Endothelial cell of umbilical vein (primary cell): ENCODE measurements around the gene NR1H4. TPM values are rescaled to one million over a fixed set of nuclear protein-coding genes. Genes with fewer than 3 reads are reported as not detected.

Source experiments
- BruUV-seq: library from RNA; stranded (reverse); fragments of 400-500 nt; replicated peaks from 2 replicates; lab custom pipeline; 2021; lab: Mats Ljungman, UMichigan
- CTCF ChIA-PET: fragments of 300-600, 350-600 bp; sonication (Branson Sonifier 250); formaldehyde crosslinking; loops from one replicate; lab custom pipeline; 2021; ENCODE audit warnings: antibody characterized with exemption, inconsistent platforms; lab: Charles Lee
- POLR2A ChIA-PET: fragments of 300-600, 350-600 bp; sonication (Branson Sonifier 250); formaldehyde crosslinking; loops from one replicate; lab custom pipeline; 2021; ENCODE audit warnings: antibody characterized with exemption, inconsistent platforms; lab: Charles Lee
- DNase-seq: peaks from one replicate; pipeline ENCODE4 v3.0.0-alpha.2; 2011; ENCODE audit warnings: low read depth, low spot score
- FAIRE-seq: peaks from 2 replicates; lab custom pipeline; 2011; peaks lifted over from hg19 to GRCh38; lab: Jason Lieb, UNC
- H2AFZ ChIP-seq: 2 replicates; pipeline ENCODE4 v1.6.0; 2012; ENCODE audit warnings: low read depth, low read length, control low read depth, inconsistent platforms
- H3K27ac ChIP-seq: 2 replicates; pipeline ENCODE4 v1.5.1; 2011; ENCODE audit warnings: low read depth, mild to moderate bottlenecking, control low read depth, low read length, moderate library complexity; ENCODE audit not compliant: insufficient read depth
- H3K27me3 ChIP-seq, 2 experiments: 2 replicates each; pipeline versions ENCODE4 v1.6.0 to v1.6.1; 2011; ENCODE audit warnings: low read length in 2 of 2, mixed read lengths in 1 of 2; ENCODE audit not compliant: control insufficient read depth in 2 of 2, insufficient read depth in 2 of 2
- H3K36me3 ChIP-seq, 2 experiments: 2 replicates in 1 of 2; 3 replicates in 1 of 2; pipeline ENCODE4 v1.5.1; 2011; ENCODE audit warnings: low read length in 2 of 2, mild to moderate bottlenecking in 1 of 2, moderate library complexity in 1 of 2; ENCODE audit not compliant: control insufficient read depth in 2 of 2, insufficient read depth in 2 of 2; ENCODE audit errors: extremely low read depth in 1 of 2
- H3K4me1 ChIP-seq: 3 replicates; pipeline ENCODE4 v1.5.1; 2011; ENCODE audit warnings: mild to moderate bottlenecking, low read length; ENCODE audit not compliant: control insufficient read depth, insufficient read depth; ENCODE audit errors: extremely low read depth
- H3K4me2 ChIP-seq: 2 replicates; pipeline ENCODE4 v1.6.1; 2011; ENCODE audit warnings: low read length, control low read depth, mixed read lengths; ENCODE audit not compliant: insufficient read depth
- H3K4me3 ChIP-seq, 3 experiments: fragments of 200-600 bp in 1 of 3; sonication (generic), shearing (Covaris generic) in 1 of 3; replicated peaks in 1 of 3; 2 replicates each; pipeline ENCODE4 v1.5.1; 2011 to 2016; ENCODE audit warnings: control low read depth in 3 of 3, low read length in 3 of 3, mild to moderate bottlenecking in 2 of 3, inconsistent platforms in 1 of 3, low read depth in 1 of 3, moderate library complexity in 1 of 3; ENCODE audit not compliant: insufficient read depth in 1 of 3
- H3K79me2 ChIP-seq: 2 replicates; pipeline ENCODE4 v1.6.0; 2012; ENCODE audit warnings: low read length, inconsistent platforms; ENCODE audit not compliant: control insufficient read depth, insufficient read depth
- H3K9ac ChIP-seq: replicated peaks from 2 replicates; pipeline ENCODE3; 2011; ENCODE audit warnings: low read length, control low read depth; ENCODE audit not compliant: insufficient read depth; ENCODE audit errors: extremely low read depth
- H3K9me1 ChIP-seq: replicated peaks from 3 replicates; pipeline ENCODE4 v1.6.0; 2011; ENCODE audit warnings: mild to moderate bottlenecking, low read length; ENCODE audit not compliant: control insufficient read depth, insufficient read depth; ENCODE audit errors: extremely low read depth
- H3K9me3 ChIP-seq: replicated peaks from 2 replicates; pipeline ENCODE4 v1.5.1; 2012; ENCODE audit warnings: low read length, inconsistent platforms; ENCODE audit not compliant: control insufficient read depth, insufficient read depth
- H4K20me1 ChIP-seq: replicated peaks from 2 replicates; pipeline ENCODE3; 2011; ENCODE audit warnings: mild to moderate bottlenecking, low read length; ENCODE audit not compliant: control insufficient read depth, insufficient read depth; ENCODE audit errors: extremely low read depth
- CTCF ChIP-seq, 2 donors: IDR thresholded peaks; 1 replicate in 1 of 2; 2 replicates in 1 of 2; pipeline ENCODE4 v1.5.1; 2011; ENCODE audit warnings: low read length in 2 of 2, mild to moderate bottlenecking in 2 of 2, moderate library complexity in 2 of 2, control low read depth in 1 of 2, inconsistent platforms in 1 of 2, low read depth in 1 of 2; ENCODE audit not compliant: insufficient read depth in 1 of 2; ENCODE audit errors: extremely low read depth in 1 of 2
- EZH2 ChIP-seq: IDR thresholded peaks from 2 replicates; pipeline ENCODE4 v1.6.1; 2012; ENCODE audit warnings: borderline replicate concordance, low read depth, mild to moderate bottlenecking, moderate library complexity, low read length, inconsistent platforms; ENCODE audit not compliant: severe bottlenecking
- FOS ChIP-seq: IDR thresholded peaks from 2 replicates; pipeline ENCODE4 v1.6.1; 2011; ENCODE audit warnings: mild to moderate bottlenecking, low read length, moderate library complexity, borderline replicate concordance; ENCODE audit not compliant: insufficient read depth
- GATA2 ChIP-seq: IDR thresholded peaks from 2 replicates; pipeline ENCODE4 v1.7.0; 2011; ENCODE audit warnings: low read depth, mild to moderate bottlenecking, moderate library complexity, mixed read lengths, low read length; ENCODE audit not compliant: insufficient read length, insufficient read depth
- JUN ChIP-seq: IDR thresholded peaks from 2 replicates; pipeline ENCODE4 v1.6.1; 2011; ENCODE audit warnings: borderline replicate concordance, low read depth; ENCODE audit not compliant: insufficient read length, insufficient read depth
- MAX ChIP-seq: IDR thresholded peaks from 2 replicates; pipeline ENCODE4 v1.6.1; 2011; ENCODE audit not compliant: insufficient read depth, insufficient read length
- MYC ChIP-seq: IDR thresholded peaks from one replicate; pipeline ENCODE4 v1.6.1; 2011; ENCODE audit warnings: mild to moderate bottlenecking, low read depth, low read length
- POLR2A ChIP-seq: IDR thresholded peaks from 2 replicates; pipeline ENCODE4 v1.6.1; 2012; ENCODE audit warnings: low read depth, mild to moderate bottlenecking, control low read depth, low read length
- POLR2AphosphoS5 ChIP-seq: IDR thresholded peaks from 2 replicates; pipeline ENCODE4 v1.6.1; 2012; ENCODE audit warnings: low read depth, mild to moderate bottlenecking, control low read depth, low read length, moderate library complexity; ENCODE audit not compliant: insufficient read depth
- dilution Hi-C: fragments of 300-500 bp; cut with MboI; formaldehyde crosslinking; loops from one replicate; pipeline ENCODE4 v1.15.0; 2019; ENCODE audit warnings: low sequenced_read_pairs; ENCODE audit not compliant: extremely low pct_ligation_motif_present
- intact Hi-C: fragments of 100-400 bp; cut with micrococcal nuclease; formaldehyde crosslinking; loops from one replicate; pipeline ENCODE4 v1.10.0; 2022
- polyA plus RNA-seq, 4 experiments: library from polyadenylated mRNA; depleted of rRNA in 3 of 4; stranded (reverse) in 3 of 4; unstranded in 1 of 4; fragments of >200 nt; gene quantifications; 2 replicates each; pipeline versions ENCODE4 v1.2.1 to v1.2.3, GENCODE V29; 2011 to 2012; ENCODE audit warnings: missing spikeins in 1 of 4
- total RNA-seq: library from RNA; stranded (reverse); gene quantifications from 2 replicates; pipeline ENCODE4 v1.2.3, GENCODE V29; 2021

The NR1H4 gene
- total and polyA plus RNA-seq, 2 donors (not counting 3 experiments of a cell fraction or from before 2014, with no cell fraction given): not detected

- no peak overlapping the region for H3K4me3 ChIP-seq
- no peaks in the 10 kb centered on the region for H3K36me3 ChIP-seq
- H3K27ac ChIP-seq: no peak overlapping the region
- no peaks in the 10 kb centered on the region for H3K79me2 ChIP-seq
- H3K9ac ChIP-seq: no peak overlapping the region
- CTCF ChIA-PET: interaction anchor here (1.0 to 3.5 kb wide), 13 partner anchors 9 to 1510 kb away, joined by 3 to 63 read pairs (median 8); no protein-coding TSS in a partner anchor
- BruUV-seq: no TSS peak
- dilution Hi-C loops (no loop called here), intact Hi-C loops (loop anchor here (1.0 to 10.0 kb wide), 11 partner anchors 19 to 1511 kb away; partner anchors contain the start of genes BLTP3B and GAS2L3)
- POLR2A ChIA-PET: no interaction called here
- no peaks in the 10 kb centered on the region for H3K9me3 ChIP-seq
- TF ChIP-seq FOS (no peak), GATA2 (no peak), POLR2AphosphoS5 (no peak), MAX (no peak), JUN (no peak), CTCF (IDR thresholded peaks at IDR 0.05; ENCODE audit: extremely low read depth in 1 of 2, insufficient read depth in 1 of 2, low read depth in 1 of 2, low read length in 2 of 2) (no peak), MYC (no peak), EZH2 (no peak), POLR2A (no peak)
- DNase-seq (no peak), FAIRE-seq (no peak)
- no peak overlapping the region for H3K4me2 ChIP-seq
- H4K20me1 ChIP-seq: no peaks in the 10 kb centered on the region
- no peak overlapping the region for H2AFZ ChIP-seq
- no peaks in the 10 kb centered on the region for H3K9me1 ChIP-seq
- peaks cover 2% of the 10 kb centered on the region in 2 experiments for H3K27me3 ChIP-seq
- H3K4me1 ChIP-seq: peaks cover 3% of the 10 kb centered on the region
Observed at GRCh38 chr12:100553936-100554335, 80.3 kb downstream of the NR1H4 start.
